PC-9 (cell line): ENCODE measurements around the gene ADAMTS8. TPM values are rescaled to one million over a fixed set of nuclear protein-coding genes. Genes with fewer than 3 reads are reported as not detected.
A peak's percentile ranks its signal among the peaks of the same experiment; 100 is the strongest.

Source experiments
- BruUV-seq: library from RNA; stranded (reverse); fragments of 400-500 nt; replicated peaks from 2 replicates; lab custom pipeline; 2021; lab: Mats Ljungman, UMichigan
- CTCF ChIA-PET: fragments of 300-600 bp; sonication (Branson Sonifier 250); formaldehyde crosslinking; loops from one replicate; lab custom pipeline; 2022; ENCODE audit warnings: antibody characterized with exemption; lab: Charles Lee
- POLR2A ChIA-PET: fragments of 300-600 bp; sonication (Branson Sonifier 250); formaldehyde crosslinking; loops from one replicate; lab custom pipeline; 2022; ENCODE audit warnings: antibody characterized with exemption; ENCODE audit not compliant: unreplicated experiment; lab: Charles Lee
- DNase-seq, 2 experiments: peaks; one replicate each; pipeline versions ENCODE4 v3.0.0 to v3.0.0-alpha.2; 2015 to 2022; ENCODE audit warnings: mixed read lengths in 1 of 2
- H2AFZ ChIP-seq: fragments of 200-600 bp; sonication (generic); 2 replicates; pipeline ENCODE4 v1.8.1; 2017; ENCODE audit warnings: antibody characterized with exemption
- H3F3A ChIP-seq: fragments of 200-600 bp; sonication (generic); 2 replicates; pipeline ENCODE4 v1.8.1; 2017; ENCODE audit warnings: antibody characterized with exemption, mild to moderate bottlenecking, low read depth; ENCODE audit not compliant: insufficient read depth
- H3K27ac ChIP-seq: fragments of 200-600 bp; sonication (generic); 2 replicates; pipeline ENCODE4 v1.6.1; 2016; ENCODE audit warnings: mixed run types
- H3K27me3 ChIP-seq: fragments of 200-600 bp; sonication (generic); 2 replicates; pipeline ENCODE4 v1.6.1; 2016; ENCODE audit warnings: low read depth, mixed run types; ENCODE audit not compliant: insufficient read depth
- H3K36me3 ChIP-seq: fragments of 200-600 bp; sonication (generic); 2 replicates; pipeline ENCODE4 v1.6.1; 2016; ENCODE audit warnings: low read depth, mixed run types
- H3K4me1 ChIP-seq: fragments of 200-600 bp; sonication (generic); replicated peaks from 2 replicates; pipeline ENCODE4 v1.6.1; 2016; ENCODE audit warnings: mixed run types; ENCODE audit not compliant: insufficient read depth
- H3K4me2 ChIP-seq: fragments of 200-600 bp; sonication (generic); 2 replicates; pipeline ENCODE4 v1.6.1; 2017; ENCODE audit warnings: mixed run types
- H3K4me3 ChIP-seq: fragments of 200-600 bp; sonication (generic); 2 replicates; pipeline ENCODE4 v1.6.1; 2016; ENCODE audit warnings: mixed run types
- H3K79me2 ChIP-seq: fragments of 200-600 bp; sonication (generic); 2 replicates; pipeline ENCODE4 v1.6.1; 2017; ENCODE audit warnings: low read depth, mixed run types
- H3K9me2 ChIP-seq: fragments of 200-600 bp; sonication (generic); 2 replicates; pipeline ENCODE4 v1.8.1; 2017; ENCODE audit warnings: mild to moderate bottlenecking; ENCODE audit not compliant: insufficient read depth
- H3K9me3 ChIP-seq: fragments of 200-600 bp; sonication (generic); 2 replicates; pipeline ENCODE4 v1.8.1; 2016; ENCODE audit warnings: low read depth; ENCODE audit not compliant: insufficient read depth
- H4K20me1 ChIP-seq: fragments of 200-600 bp; sonication (generic); 2 replicates; pipeline ENCODE4 v1.8.1; 2017; ENCODE audit not compliant: insufficient read depth
- CTCF ChIP-seq: fragments of 200-600 bp; sonication (generic); conservative IDR thresholded peaks from 2 replicates; pipeline ENCODE4 v1.6.1; 2017; ENCODE audit warnings: mixed run types, antibody characterized with exemption, mild to moderate bottlenecking, moderate library complexity
- EZH2 ChIP-seq: fragments of 200-600 bp; sonication (generic); IDR thresholded peaks from 2 replicates; pipeline ENCODE4 v1.8.0; 2017; ENCODE audit warnings: antibody characterized with exemption, low read depth
- intact Hi-C: fragments of 100-400 bp; cut with micrococcal nuclease; formaldehyde crosslinking; loops from one replicate; pipeline ENCODE4 v1.10.0; 2022; ENCODE audit not compliant: unreplicated experiment
- total RNA-seq: library from RNA; stranded (reverse); gene quantifications from 2 replicates; pipeline ENCODE4 v1.2.3, GENCODE V29; 2021

The ADAMTS8 gene
- total RNA-seq, 1 experiment from 2014 or later, result not detected

- Histone ChIP-seq H3K27me3 (peaks cover 40% of the 10 kb centered on the region), H3K4me2 (no peak overlapping the region), H3K4me3 (no peak overlapping the region), H3K27ac (no peak overlapping the region), H3K9me2 (no peaks in the 10 kb centered on the region), H2AFZ (no peak overlapping the region), H3K79me2 (no peaks in the 10 kb centered on the region), H3F3A (no peaks in the 10 kb centered on the region), H3K36me3 (no peaks in the 10 kb centered on the region), H4K20me1 (no peaks in the 10 kb centered on the region), H3K4me1 (no peaks in the 10 kb centered on the region), H3K9me3 (no peaks in the 10 kb centered on the region)
- ChIA-PET POLR2A (no interaction called here), CTCF (no interaction called here)
- intact Hi-C loops, result loop anchor here (5.0 kb wide), 1 partner anchor 41 kb away; no protein-coding TSS in a partner anchor
- TF ChIP-seq CTCF (no peak), EZH2 (no peak)
- no TSS peak for BruUV-seq
- peak in 1 of 2 experiments; percentile 6 for DNase-seq
Observed at GRCh38 chr11:130391711-130392110, 36.7 kb downstream of the ADAMTS8 start.

GRCh38 chr11:130390071-130390758 lies 38.2 kb downstream of the ADAMTS8 start:
- Histone ChIP-seq H3K4me1 (no peaks in the 10 kb centered on the region), H3K79me2 (no peaks in the 10 kb centered on the region), H3K9me2 (no peaks in the 10 kb centered on the region), H3K4me3 (no peak overlapping the region), H2AFZ (no peak overlapping the region), H3K27ac (no peak overlapping the region), H3K36me3 (no peaks in the 10 kb centered on the region), H4K20me1 (no peaks in the 10 kb centered on the region), H3K4me2 (no peak overlapping the region), H3F3A (no peaks in the 10 kb centered on the region), H3K9me3 (no peaks in the 10 kb centered on the region), H3K27me3 (peaks cover 28% of the 10 kb centered on the region)
- no TSS peak for BruUV-seq
- TF ChIP-seq CTCF, result peak; percentile 45; the same call in 1 of the 2 replicates
- TF ChIP-seq EZH2, result no peak
- peak in 1 of 2 experiments; percentile 35 for DNase-seq
- ChIA-PET CTCF (no interaction called here), POLR2A (no interaction called here)
- intact Hi-C loops, result loop anchor here (5.0 kb wide), 1 partner anchor 42 kb away; no protein-coding TSS in a partner anchor

- Histone ChIP-seq H3K27ac (no peak overlapping the region), H3K27me3 (peaks cover 27% of the 10 kb centered on the region), H2AFZ (no peak overlapping the region), H4K20me1 (no peaks in the 10 kb centered on the region), H3K9me2 (no peaks in the 10 kb centered on the region), H3K4me3 (no peak overlapping the region), H3K4me2 (no peak overlapping the region), H3F3A (no peaks in the 10 kb centered on the region), H3K9me3 (no peaks in the 10 kb centered on the region), H3K4me1 (no peaks in the 10 kb centered on the region), H3K79me2 (no peaks in the 10 kb centered on the region), H3K36me3 (no peaks in the 10 kb centered on the region)
- no peak for TF ChIP-seq CTCF
- no peak for TF ChIP-seq EZH2
- DNase-seq, result no peak
- BruUV-seq, result no TSS peak
- ChIA-PET CTCF (interaction anchor here (0.5 kb wide), 1 partner anchor 18 kb away, joined by 5 read pairs; no protein-coding TSS in a partner anchor), POLR2A (no interaction called here)
- intact Hi-C loops, result no loop called here
Observed at GRCh38 chr11:130389335-130389935, 39.0 kb downstream of the ADAMTS8 start.
